Tibial nerve (tissue), 4 donors: ENCODE data around the gene XKR3.

Source experiments
- EP300 ChIP-seq, 2 donors: sonication (generic); formaldehyde crosslinking; IDR thresholded peaks; one replicate each; pipeline ENCODE4 v1.6.1; 2017; ENCODE audit warnings: antibody characterized with exemption in 2 of 2, mild to moderate bottlenecking in 1 of 2
- POLR2A ChIP-seq, 2 donors: fragments of 450-650 bp; IDR thresholded peaks; one replicate each; pipeline ENCODE4 v1.6.1; 2017; ENCODE audit warnings: antibody characterized with exemption in 2 of 2, mild to moderate bottlenecking in 2 of 2, moderate library complexity in 2 of 2
- TF ChIP-seq, protein P1 (sequence below), 5 experiments: fragments of 200-600 bp in 3 of 5; fragments of 450-650 bp in 2 of 5; sonication (generic) in 3 of 5; IDR thresholded peaks; one replicate each; pipeline ENCODE4 v1.5.1; 2016 to 2019; ENCODE audit warnings: antibody characterized with exemption in 5 of 5, mild to moderate bottlenecking in 3 of 5, moderate library complexity in 2 of 5

DNA sequence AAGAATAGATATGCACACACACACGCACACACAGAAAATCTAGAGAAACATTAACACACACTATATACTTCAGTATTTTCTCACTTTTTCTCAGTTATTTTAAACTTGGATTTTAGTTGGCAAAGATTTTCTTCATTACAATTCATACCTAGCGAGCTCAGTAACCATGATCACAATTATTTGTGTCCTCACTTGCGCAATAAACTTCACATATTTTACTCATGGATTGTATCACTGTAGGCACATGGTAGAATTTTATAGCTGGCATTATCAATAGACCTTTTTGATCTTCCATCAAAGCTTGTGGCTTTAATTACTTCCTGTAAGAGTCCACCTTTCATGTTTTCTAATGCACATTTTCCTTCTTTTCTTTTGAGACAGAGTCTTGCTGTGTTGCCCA is 4.8 kb upstream of the XKR3 start:
- TF ChIP-seq, protein P1, sequence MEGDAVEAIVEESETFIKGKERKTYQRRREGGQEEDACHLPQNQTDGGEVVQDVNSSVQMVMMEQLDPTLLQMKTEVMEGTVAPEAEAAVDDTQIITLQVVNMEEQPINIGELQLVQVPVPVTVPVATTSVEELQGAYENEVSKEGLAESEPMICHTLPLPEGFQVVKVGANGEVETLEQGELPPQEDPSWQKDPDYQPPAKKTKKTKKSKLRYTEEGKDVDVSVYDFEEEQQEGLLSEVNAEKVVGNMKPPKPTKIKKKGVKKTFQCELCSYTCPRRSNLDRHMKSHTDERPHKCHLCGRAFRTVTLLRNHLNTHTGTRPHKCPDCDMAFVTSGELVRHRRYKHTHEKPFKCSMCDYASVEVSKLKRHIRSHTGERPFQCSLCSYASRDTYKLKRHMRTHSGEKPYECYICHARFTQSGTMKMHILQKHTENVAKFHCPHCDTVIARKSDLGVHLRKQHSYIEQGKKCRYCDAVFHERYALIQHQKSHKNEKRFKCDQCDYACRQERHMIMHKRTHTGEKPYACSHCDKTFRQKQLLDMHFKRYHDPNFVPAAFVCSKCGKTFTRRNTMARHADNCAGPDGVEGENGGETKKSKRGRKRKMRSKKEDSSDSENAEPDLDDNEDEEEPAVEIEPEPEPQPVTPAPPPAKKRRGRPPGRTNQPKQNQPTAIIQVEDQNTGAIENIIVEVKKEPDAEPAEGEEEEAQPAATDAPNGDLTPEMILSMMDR (IDR thresholded peaks at IDR 0.05): no peak
- TF ChIP-seq EP300 (IDR thresholded peaks at IDR 0.05) (no peak), POLR2A (IDR thresholded peaks at IDR 0.05) (no peak)
